H9 (cell line): ENCODE data around the gene TK1. TPM values are rescaled to one million over a fixed set of nuclear protein-coding genes. Genes with fewer than 3 reads are reported as not detected.
A peak's percentile ranks its signal among the peaks of the same experiment; 100 is the strongest.

Source experiments
- DNase-seq: peaks from one replicate; pipeline ENCODE4 v3.0.0-alpha.2; 2017
- H2AFZ ChIP-seq: one replicate; pipeline ENCODE4 v1.6.1; 2013; ENCODE audit warnings: mild to moderate bottlenecking, low read length, control low read depth, moderate library complexity
- H2AK5ac ChIP-seq: 2 replicates; pipeline ENCODE4 v1.6.1; 2013; ENCODE audit warnings: low read length, control low read depth, mixed read lengths; ENCODE audit not compliant: insufficient read length
- H2BK120ac ChIP-seq: one replicate; pipeline ENCODE4 v1.6.1; 2013; ENCODE audit warnings: low read depth, mild to moderate bottlenecking, low read length, control low read depth, inconsistent platforms; ENCODE audit not compliant: poor library complexity, severe bottlenecking
- H2BK12ac ChIP-seq: 2 replicates; pipeline ENCODE4 v1.6.1; 2013; ENCODE audit warnings: low read length, control low read depth, mixed read lengths, low read depth; ENCODE audit not compliant: insufficient read length
- H2BK15ac ChIP-seq: 2 replicates; pipeline ENCODE4 v1.6.1; 2013; ENCODE audit warnings: low read depth, low read length, control low read depth
- H2BK20ac ChIP-seq: one replicate; pipeline ENCODE4 v1.6.1; 2013; ENCODE audit warnings: low read depth, mild to moderate bottlenecking, low read length, control low read depth, inconsistent platforms; ENCODE audit not compliant: poor library complexity, severe bottlenecking
- H2BK5ac ChIP-seq: 2 replicates; pipeline ENCODE4 v1.6.1; 2013; ENCODE audit warnings: low read length, control low read depth, mixed read lengths; ENCODE audit not compliant: insufficient read length
- H3K14ac ChIP-seq: 2 replicates; pipeline ENCODE4 v1.6.1; 2013; ENCODE audit warnings: low read length, control low read depth; ENCODE audit not compliant: insufficient read depth
- H3K18ac ChIP-seq: 2 replicates; pipeline ENCODE4 v1.6.1; 2013; ENCODE audit warnings: low read depth, mild to moderate bottlenecking, mixed read lengths, low read length, control low read depth; ENCODE audit not compliant: insufficient read length
- H3K23ac ChIP-seq: 2 replicates; pipeline ENCODE4 v1.6.1; 2013; ENCODE audit warnings: low read length, control low read depth, mixed read lengths, low read depth; ENCODE audit not compliant: insufficient read length
- H3K23me2 ChIP-seq: 2 replicates; pipeline ENCODE4 v1.6.1; 2013; ENCODE audit warnings: low read depth, mild to moderate bottlenecking, mixed read lengths, low read length, control low read depth; ENCODE audit not compliant: insufficient read length, poor library complexity, severe bottlenecking
- H3K27ac ChIP-seq: 2 replicates; pipeline ENCODE4 v1.5.1; 2013; ENCODE audit warnings: low read length, control low read depth, mixed read lengths, low read depth; ENCODE audit not compliant: insufficient read length
- H3K27me3 ChIP-seq: 2 replicates; pipeline ENCODE4 v1.6.1; 2013; ENCODE audit warnings: low read length, control low read depth, inconsistent platforms; ENCODE audit not compliant: insufficient read depth
- H3K4ac ChIP-seq: 2 replicates; pipeline ENCODE4 v1.6.1; 2013; ENCODE audit warnings: low read depth, mild to moderate bottlenecking, control low read depth, inconsistent platforms, low read length, moderate library complexity
- H3K4me1 ChIP-seq: 2 replicates; pipeline ENCODE4 v1.6.1; 2013; ENCODE audit warnings: low read length, control low read depth, inconsistent platforms; ENCODE audit not compliant: insufficient read depth
- H3K4me2 ChIP-seq: 2 replicates; pipeline ENCODE4 v1.6.1; 2013; ENCODE audit warnings: low read length, control low read depth, mixed read lengths; ENCODE audit not compliant: insufficient read length, insufficient read depth
- H3K56ac ChIP-seq: 2 replicates; pipeline ENCODE4 v1.6.1; 2013; ENCODE audit warnings: low read depth, mild to moderate bottlenecking, mixed read lengths, low read length, control low read depth; ENCODE audit not compliant: insufficient read length
- H3K79me1 ChIP-seq: 2 replicates; pipeline ENCODE4 v1.6.1; 2013; ENCODE audit warnings: low read depth, mild to moderate bottlenecking, moderate library complexity, low read length, control low read depth, inconsistent platforms; ENCODE audit not compliant: insufficient read depth, poor library complexity, severe bottlenecking
- H3K79me2 ChIP-seq: 2 replicates; pipeline ENCODE4 v1.6.1; 2013; ENCODE audit warnings: low read length, control low read depth, inconsistent platforms; ENCODE audit not compliant: insufficient read depth
- H3K9ac ChIP-seq: 2 replicates; pipeline ENCODE4 v1.6.1; 2013; ENCODE audit warnings: low read length, control low read depth, mixed read lengths; ENCODE audit not compliant: insufficient read length; ENCODE audit errors: extremely low read depth
- H3K9me3 ChIP-seq: one replicate; pipeline ENCODE4 v1.6.1; 2013; ENCODE audit warnings: low read depth, low read length, inconsistent platforms; ENCODE audit not compliant: control insufficient read depth
- H3T11ph ChIP-seq: one replicate; pipeline ENCODE4 v1.6.1; 2013; ENCODE audit warnings: mild to moderate bottlenecking, low read length, control low read depth, inconsistent platforms
- H4K20me1 ChIP-seq: one replicate; pipeline ENCODE4 v1.6.1; 2013; ENCODE audit not compliant: control insufficient read depth, insufficient read length, insufficient read depth
- H4K5ac ChIP-seq: 2 replicates; pipeline ENCODE4 v1.6.1; 2013; ENCODE audit warnings: low read depth, mild to moderate bottlenecking, mixed read lengths, low read length, control low read depth; ENCODE audit not compliant: insufficient read length
- H4K8ac ChIP-seq: replicated peaks from 2 replicates; pipeline ENCODE4 v1.6.1; 2013; ENCODE audit warnings: low read length, control low read depth, mixed read lengths, low read depth; ENCODE audit not compliant: insufficient read length
- H4K91ac ChIP-seq: 2 replicates; pipeline ENCODE4 v1.6.1; 2013; ENCODE audit warnings: low read depth, mild to moderate bottlenecking, moderate library complexity, mixed read lengths, low read length, control low read depth; ENCODE audit not compliant: insufficient read length
- H3K27ac Mint-ChIP-seq, 3 experiments: 2 replicates in 2 of 3; 3 replicates in 1 of 3; pipeline ENCODE4 v1.8.0; 2020 to 2021; ENCODE audit warnings: mixed read lengths in 3 of 3, mild to moderate bottlenecking in 1 of 3, moderate library complexity in 1 of 3
- H3K27me3 Mint-ChIP-seq: 2 replicates; pipeline ENCODE4 v1.8.0; 2021; ENCODE audit warnings: low read depth, mild to moderate bottlenecking, moderate library complexity, mixed read lengths
- H3K36me3 Mint-ChIP-seq, 3 experiments: 2 replicates in 2 of 3; 3 replicates in 1 of 3; pipeline ENCODE4 v1.8.0; 2020 to 2021; ENCODE audit warnings: low read depth in 3 of 3, mixed read lengths in 3 of 3; ENCODE audit not compliant: insufficient read depth in 1 of 3
- H3K4me1 Mint-ChIP-seq, 2 experiments: 2 replicates each; pipeline ENCODE4 v1.8.0; 2020; ENCODE audit warnings: mixed read lengths in 2 of 2
- H3K4me3 Mint-ChIP-seq, 2 experiments: 2 replicates in 1 of 2; 3 replicates in 1 of 2; pipeline ENCODE4 v1.8.0; 2020 to 2021; ENCODE audit warnings: mild to moderate bottlenecking in 2 of 2, mixed read lengths in 2 of 2, moderate library complexity in 1 of 2
- H3K9me3 Mint-ChIP-seq, 2 experiments: 2 replicates in 1 of 2; 3 replicates in 1 of 2; pipeline ENCODE4 v1.8.0; 2020; ENCODE audit warnings: mild to moderate bottlenecking in 2 of 2, mixed read lengths in 2 of 2, moderate library complexity in 1 of 2
- CTCF ChIP-seq: fragments of 200-600 bp; sonication (generic); conservative IDR thresholded peaks from 3 replicates; pipeline ENCODE4 v1.8.0; 2021; ENCODE audit warnings: antibody characterized with exemption, mild to moderate bottlenecking
- WGBS: extraction: QIAGEN DNeasy Blood & Tissue Kit; methylation state at CpG from one replicate; pipeline ENCODE4 v1.1.7; 2013; ENCODE audit warnings: missing lambda C conversion rate, low lambda C conversion rate, mixed read lengths; ENCODE audit not compliant: insufficient read length; ENCODE audit errors: extremely low coverage; 5-methylcytosine and 5-hydroxymethylcytosine counted together
- total RNA-seq: library from RNA; stranded (reverse); gene quantifications from 2 replicates; pipeline ENCODE4 v1.2.1, GENCODE V29; 2021

Gene TK1
- total RNA-seq, 1 experiment from 2014 or later = 95.8 TPM

DNA sequence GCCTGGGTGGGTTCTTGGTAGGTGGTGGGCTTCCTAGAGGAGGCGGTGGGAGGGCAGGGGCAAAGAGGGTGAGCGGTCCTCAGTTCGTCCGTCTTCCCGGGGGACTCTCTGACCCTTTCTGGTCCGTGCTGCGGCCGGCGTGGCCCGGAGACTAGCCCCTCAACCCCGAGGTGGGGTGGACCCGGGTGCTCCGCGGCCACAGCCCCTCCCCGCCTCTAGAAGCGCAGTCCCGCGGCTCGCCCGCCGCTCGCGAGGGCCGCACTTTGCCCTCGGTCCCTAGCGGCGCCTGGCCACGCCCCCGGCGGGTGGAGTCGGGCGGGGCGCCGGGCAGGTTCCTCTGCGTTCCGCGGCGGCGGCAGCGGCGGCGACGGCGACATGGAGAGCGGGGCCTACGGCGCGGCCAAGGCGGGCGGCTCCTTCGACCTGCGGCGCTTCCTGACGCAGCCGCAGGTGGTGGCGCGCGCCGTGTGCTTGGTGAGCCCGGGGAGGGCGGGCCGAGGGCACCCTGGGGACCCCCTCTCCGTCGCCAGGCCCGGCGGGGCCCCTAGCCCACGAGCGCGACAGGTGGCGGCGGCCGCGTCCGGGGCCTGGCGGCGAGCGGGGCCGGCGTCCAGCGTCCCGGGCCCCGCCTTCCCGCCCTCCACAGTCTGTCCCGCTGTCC is 18.5 kb downstream of the TK1 start, which contains the start of gene SYNGR2:
Gene SYNGR2, plus strand, starts transcription at position 340 of the 661 bp plus-strand sequence. Its CDS starts 36 bp downstream, at position 376.
- Histone ChIP-seq H3K4me1 (no peaks in the 10 kb centered on the region; the same call in 1 of the 2 replicates), H3K14ac (peak within 1 kb of the TSS; percentile 2), H4K91ac (no peak within 1 kb of the TSS), H2AFZ (no peak within 1 kb of the TSS), H2BK5ac (no peak within 1 kb of the TSS), H3K79me1 (no peaks in the 10 kb centered on the region), H4K20me1 (peaks cover 4% of the 10 kb centered on the region), H3K4ac (no peak within 1 kb of the TSS), H3K9me3 (no peaks in the 10 kb centered on the region), H2BK20ac (no peak within 1 kb of the TSS), H3K23ac (no peak within 1 kb of the TSS), H4K8ac (no peak within 1 kb of the TSS), H2BK15ac (no peak within 1 kb of the TSS), H3K18ac (peak within 1 kb of the TSS; percentile 16), H3K23me2 (no peaks in the 10 kb centered on the region), H2AK5ac (no peak within 1 kb of the TSS), H3K27ac (no peak within 1 kb of the TSS), H2BK120ac (no peak within 1 kb of the TSS), H3K56ac (no peak within 1 kb of the TSS), H3K9ac (no peak within 1 kb of the TSS), H4K5ac (no peak within 1 kb of the TSS), H2BK12ac (no peak within 1 kb of the TSS), H3K27me3 (no peaks in the 10 kb centered on the region), H3K79me2 (no peaks in the 10 kb centered on the region), H3T11ph (no peak within 1 kb of the TSS), H3K4me2 (peak within 1 kb of the TSS; percentile 17)
- Mint-ChIP-seq H3K9me3 (no peaks in the 10 kb centered on the region), H3K36me3 (peaks cover 1 to 22% (median 9%) of the 10 kb centered on the region in 3 experiments), H3K4me1 (peaks cover 29 to 43% of the 10 kb centered on the region in 2 experiments), H3K27me3 (no peaks in the 10 kb centered on the region; the same call in 1 of the 2 replicates), H3K4me3 (peak within 1 kb of the TSS; percentile 73 to 79), H3K27ac (no peak within 1 kb of the TSS)
- WGBS = no CpG with 5 or more reads among the region's 84 CpGs
- no peak for TF ChIP-seq CTCF
- DNase-seq = peak; percentile 93
